NCI-H748 (cell line): ENCODE results near the gene TMEM184A.

Experiments
- DNase-seq: peaks from one replicate; lab custom pipeline; 2025; ENCODE audit not compliant: unreplicated experiment; lab: John Stamatoyannopoulos, UW

Gene TMEM184A

DNA sequence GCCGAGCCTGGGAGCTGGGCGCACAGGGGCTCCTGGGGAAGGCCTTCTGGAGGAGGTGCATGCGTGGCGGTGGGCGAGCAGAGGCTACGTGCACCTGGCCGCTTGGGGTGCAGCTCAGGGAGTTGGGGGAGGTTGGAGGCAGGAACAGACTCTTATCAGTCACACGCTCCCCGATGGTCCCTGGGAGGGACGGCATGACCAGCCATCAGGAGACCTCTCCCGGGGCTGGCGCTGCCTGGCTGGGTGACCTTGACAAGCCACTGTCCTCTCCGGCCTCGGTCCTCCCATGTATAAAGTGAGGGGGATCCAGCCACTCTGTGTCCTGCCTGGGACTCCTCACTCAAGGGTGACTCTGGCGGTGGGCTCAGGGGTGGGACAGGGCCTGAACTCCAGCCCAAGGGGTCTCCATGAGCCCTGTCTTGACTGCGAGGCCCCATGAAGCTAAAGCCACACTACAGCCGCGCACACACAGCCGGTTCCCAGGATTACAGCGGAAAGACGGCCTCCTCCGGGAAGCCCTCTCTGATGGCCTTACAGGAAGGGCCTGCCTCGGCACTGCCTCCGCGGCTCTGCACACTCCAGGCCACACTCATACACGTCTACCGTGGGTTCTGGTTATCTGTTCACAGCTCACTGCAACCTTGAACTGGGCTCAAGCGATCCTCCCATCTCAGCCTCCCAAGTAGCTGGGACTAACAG, 2.3 kb downstream of the TMEM184A start:
- no peak for DNase-seq

- no peak for DNase-seq
These were observed 3.8 kb downstream of the TMEM184A start for GRCh38 chr7:1552200-1552599.

DNA sequence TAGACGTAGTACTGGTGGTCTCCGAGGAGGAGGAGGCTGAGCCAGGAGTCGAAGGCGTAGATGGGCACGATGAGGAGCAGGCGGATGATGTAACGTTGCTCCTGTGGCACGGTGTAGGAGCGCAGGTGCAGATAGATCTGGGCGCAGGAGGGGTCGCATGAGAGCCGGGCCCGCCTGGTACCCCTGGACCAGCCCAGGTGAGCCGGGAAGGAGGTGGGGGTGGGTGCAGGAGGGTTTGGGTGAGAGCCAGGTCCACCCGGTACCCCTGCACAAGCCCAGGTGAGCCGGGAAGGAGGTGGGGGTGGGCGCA, 5.2 kb downstream of the TMEM184A start:
- no peak for DNase-seq

DNA sequence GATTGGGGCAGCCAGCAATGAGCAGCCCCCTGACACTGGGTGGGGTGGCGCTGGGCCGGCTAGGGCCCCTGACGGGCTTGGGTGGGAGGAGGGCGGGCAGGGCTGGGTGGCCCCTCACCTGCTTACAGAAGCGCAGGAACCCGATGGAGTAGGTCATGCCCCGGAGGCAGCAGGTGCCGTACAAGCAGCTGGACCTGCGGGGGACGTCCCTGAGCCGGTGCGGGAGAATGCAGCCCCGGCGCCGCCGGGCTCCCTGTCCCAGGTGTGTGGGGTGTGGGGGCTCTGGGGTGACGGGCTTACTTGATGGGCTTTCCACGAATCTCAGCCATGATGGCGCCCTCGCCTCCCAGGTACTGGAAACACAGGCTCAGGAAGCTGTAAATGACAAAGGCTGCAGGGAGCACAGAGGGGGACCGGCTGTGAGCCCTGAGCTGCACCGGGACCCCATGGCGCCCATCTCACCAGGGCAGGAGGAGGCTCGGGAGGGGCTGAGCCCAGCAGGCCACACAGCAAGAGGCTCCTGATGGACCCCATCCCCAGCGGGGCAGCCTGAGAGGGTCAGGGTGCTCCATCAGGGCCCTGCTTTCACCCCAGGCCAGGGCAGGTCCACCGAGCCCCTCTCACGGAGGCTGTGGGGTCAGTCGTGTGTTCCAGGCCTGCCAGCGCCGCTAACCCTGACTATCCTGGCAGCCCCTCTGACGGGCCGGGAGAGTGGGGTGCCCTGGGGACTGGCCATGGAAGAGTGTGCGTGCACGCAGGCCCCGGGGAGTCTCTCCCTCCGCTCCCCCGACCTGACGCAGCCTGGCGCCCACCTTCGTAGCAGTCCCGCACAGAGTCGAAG, 5.8 kb downstream of the TMEM184A start:
- DNase-seq = no peak

- no peak for DNase-seq
These were observed 6.5 kb downstream of the TMEM184A start for GRCh38 chr7:1549357-1550004.

DNA sequence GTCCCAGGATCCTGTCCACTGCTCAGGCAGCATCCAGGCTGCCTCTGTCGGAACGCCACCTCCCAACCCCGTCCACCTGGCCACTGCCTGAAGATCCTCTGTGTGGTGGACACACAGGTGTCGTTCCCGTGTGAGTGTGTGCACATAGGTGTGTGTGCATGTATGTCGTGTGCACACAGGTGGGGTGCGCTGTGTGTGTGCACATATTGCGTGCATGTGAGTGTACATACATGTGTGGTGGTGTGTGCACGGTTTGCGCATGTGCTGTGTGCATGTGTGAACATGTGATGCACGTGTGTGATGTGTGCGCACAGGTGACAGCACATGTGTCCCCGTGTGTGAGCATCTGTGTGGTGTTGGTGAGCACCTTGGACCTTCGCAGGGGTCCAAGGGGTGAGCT, 7.1 kb downstream of the TMEM184A start:
- DNase-seq = no peak

DNA sequence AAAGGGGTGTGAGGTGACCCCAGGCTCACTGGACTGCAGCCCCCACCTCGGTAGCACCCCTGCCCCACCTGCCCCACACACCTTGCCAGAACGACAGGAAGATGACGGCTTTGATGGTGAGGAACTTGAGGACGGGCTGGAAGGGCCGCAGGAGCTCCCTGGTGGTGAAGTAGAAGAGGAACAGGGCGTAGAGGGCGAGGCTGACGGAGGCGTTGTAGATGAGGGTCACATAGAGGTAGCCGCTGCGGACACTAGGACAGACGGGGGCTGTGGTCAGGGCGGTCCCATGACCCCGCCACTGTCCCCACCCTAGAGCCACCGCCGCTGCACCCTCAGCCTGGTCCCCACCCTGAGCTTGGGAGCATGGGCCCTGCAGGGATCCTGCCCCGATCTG, 7.6 kb downstream of the TMEM184A start:
- no peak for DNase-seq

DNA sequence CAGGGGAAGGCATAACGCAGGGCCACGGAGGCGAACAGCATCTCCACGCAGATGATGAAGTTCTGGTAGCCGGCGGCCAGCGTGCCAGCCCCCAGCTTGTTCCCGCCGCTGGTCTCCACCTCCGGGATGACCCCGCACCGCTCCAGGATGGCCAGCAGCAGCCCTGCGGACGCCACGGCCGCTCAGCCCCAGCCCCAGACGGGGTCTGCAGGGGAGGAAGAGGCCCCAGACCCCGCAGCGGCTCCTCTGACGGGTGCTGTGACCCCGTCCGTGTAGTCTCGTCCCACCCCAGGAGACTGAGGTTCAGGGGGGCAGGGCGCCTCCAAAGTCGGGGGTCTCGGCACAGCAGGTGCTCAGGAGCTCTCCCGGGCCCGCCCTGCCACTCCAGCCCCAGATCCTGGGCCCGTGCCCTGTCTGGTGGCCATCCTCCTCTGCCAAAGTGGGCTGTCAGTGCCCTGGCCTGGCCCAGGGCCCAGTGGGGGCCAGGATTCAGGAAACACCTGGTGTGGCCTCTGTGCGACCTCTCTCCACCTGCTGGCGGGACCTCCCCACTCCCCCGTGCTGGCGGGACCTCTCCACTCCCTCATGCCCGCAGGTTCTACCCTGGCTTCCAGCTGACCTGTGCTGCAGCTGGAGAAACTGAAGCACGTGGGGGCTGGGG, 8.1 kb downstream of the TMEM184A start:
- no peak for DNase-seq

- DNase-seq = no peak
These were observed 8.9 kb downstream of the TMEM184A start for GRCh38 chr7:1546909-1547776.

DNA sequence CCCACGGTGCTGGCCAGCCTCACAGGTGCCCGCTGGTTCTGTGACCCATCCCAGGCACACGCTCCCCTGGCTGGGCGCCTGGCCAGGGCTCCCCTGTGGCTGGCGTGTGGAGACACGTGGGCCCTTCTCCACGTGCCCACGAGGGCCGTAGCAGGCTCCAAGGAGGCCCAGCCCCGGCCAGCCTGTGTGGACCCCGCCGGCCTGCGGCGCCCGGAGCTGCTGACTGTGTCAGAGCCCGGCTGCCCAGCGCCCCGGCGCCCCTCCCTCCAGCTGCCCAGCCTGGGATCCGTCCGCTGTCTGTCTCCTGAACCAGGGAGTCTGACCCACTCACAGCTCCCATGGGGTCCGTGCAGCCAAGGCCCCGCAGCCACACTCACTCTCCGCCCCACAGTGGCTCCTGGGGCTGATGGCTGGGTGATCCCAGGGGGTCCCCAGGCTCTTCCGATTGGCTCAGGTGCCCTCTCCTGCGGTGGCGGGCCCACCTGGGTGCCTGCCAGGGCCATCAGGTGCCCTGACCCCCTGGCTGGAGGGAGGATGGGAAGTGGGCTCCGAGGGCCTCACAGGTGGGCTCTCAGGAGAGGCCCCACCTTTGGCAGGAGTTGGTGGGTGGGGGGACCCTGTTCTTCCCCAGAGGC, 9.6 kb downstream of the TMEM184A start:
- DNase-seq = no peak

GRCh38 chr7:1545417-1546246, 10.4 kb downstream of the TMEM184A start:
- no peak for DNase-seq

DNA sequence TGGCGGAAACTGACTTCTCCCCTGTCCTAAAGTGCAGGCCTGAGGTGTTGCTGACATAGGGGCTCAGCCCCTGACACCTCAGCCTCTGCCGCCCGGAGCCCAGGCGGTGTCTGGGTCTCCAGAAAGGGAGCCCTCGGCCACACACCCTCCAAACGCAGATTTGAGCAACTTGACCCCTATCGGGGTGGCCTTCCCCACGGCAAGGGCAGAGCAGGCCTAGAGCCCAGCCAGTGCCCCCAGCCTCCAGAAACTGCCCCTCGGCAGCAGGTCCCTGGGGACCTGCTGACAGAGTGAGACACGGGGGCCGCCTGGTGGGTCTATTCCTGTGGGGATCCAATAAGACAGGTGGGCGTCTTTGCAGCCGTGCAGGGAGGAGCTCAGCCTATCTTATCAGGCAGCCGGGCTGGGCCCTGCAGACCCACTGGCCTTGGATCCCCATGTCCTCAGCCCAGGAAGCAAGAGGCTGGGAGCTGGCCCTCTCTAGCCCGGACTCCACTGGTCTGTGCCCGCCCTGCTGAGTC, 11.0 kb downstream of the TMEM184A start:
- no peak for DNase-seq

GRCh38 chr7:1544178-1544895, 11.7 kb downstream of the TMEM184A start:
- no peak for DNase-seq

DNA sequence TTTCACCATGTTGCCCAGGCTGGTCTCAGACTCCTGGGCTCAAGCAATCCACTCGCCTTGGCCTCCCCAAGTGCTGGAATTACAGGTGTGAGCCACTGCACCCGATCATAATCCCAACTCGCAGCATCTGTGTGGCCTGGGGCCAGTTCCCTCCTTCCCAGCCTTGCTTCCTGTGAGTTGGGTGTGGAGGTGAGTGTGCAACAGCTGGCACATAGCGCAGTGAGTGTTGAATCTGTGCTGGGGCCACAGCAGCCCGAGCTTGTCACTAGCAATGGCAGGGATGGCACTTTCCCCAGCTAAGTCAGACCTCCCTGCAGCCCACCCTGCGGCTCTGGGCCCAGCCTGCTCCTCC, 12.2 kb downstream of the TMEM184A start:
- no peak for DNase-seq

DNA sequence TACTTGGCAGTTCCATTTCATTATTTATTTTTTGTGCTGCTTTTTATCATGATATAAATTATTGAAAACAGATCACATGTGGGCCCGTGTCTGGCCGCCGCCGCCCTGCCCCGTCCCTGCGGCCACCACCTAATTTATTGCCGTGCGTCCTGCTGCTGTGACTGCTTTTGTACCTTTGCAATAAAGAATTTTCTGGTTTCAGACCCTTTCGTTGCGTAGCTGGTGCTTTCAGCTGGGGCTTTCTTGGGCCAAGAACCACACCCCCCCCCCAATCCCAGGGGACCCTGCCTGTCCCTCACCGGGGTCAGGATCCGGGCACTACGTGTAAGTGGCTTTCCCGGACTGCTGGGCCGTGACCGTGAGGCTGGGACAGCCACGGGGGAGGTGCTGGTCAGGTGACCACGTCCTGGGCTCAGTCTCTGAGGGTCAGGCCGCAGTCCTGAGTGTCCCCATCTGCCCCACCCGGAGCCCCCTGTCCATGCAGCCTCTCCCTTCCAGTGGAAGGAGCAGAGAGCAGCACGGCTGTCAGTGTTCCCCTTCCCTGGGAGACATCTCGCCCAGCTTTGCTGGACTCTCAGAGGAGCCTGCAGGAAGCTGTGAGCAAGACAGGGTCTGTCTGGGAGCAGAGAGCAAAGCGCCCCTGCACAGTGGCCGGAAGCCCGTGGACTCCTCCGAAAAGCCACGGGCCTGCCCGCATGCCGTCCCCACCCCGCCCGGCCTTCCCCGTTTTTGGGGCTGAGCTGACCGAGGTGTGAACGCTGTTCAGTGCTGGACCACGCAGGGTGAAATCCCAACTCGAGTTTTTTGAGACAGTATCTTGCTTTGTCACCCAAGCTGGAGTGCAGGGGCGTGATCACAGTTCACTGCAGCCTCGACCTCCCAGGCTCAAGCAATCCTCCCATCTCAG, 12.9 kb downstream of the TMEM184A start:
- DNase-seq = no peak

DNA sequence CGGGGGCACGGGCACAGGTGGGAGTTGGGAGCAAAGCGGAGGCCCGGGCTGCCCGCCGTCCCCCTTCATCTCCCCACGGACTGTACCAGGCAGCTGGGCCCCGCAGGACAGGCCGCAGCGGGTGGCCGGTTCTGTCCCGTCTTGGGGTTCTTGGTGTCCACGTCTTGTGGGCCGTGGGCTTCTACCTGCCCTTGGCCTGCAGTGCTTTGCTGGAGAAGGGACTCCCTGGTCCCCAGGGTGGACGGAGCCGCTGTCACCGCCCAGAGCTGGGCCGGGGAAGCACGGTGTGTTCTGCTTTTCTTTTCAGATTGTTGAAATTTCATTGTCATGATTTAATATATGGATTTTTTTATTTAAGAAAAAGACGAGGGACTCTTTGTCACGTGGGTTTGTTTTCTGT, 13.7 kb downstream of the TMEM184A start:
- no peak for DNase-seq

GRCh38 chr7:1541431-1542162, 14.4 kb downstream of the TMEM184A start:
- DNase-seq = no peak
